Activated T-cell treated with anti-CD3 and anti-CD28 coated beads, Interleukin-2, amount 50 U/mL, for 4 hours (primary cell): Measurements from ENCODE around the gene KRT83. TPM values are rescaled to one million over a fixed set of nuclear protein-coding genes. Genes with fewer than 3 reads are reported as not detected.
"Not testable (repeated sequence)": the region's sequence is repeated elsewhere in the genome, so short reads cannot be mapped to it uniquely, and the experiment has no call there.

ENCODE experiments used
- ATAC-seq, 2 donors: fragments of 200-7000 bp; cut with Tn5 transposase; one replicate each; pipeline ENCODE4 v1.10.0; 2021
- DNase-seq: peaks from one replicate; pipeline ENCODE4 v3.0.0-alpha.2; 2020
- H3K27me3 Mint-ChIP-seq: one replicate; pipeline ENCODE4 v1.8.0; 2021; ENCODE audit warnings: low read depth, mixed read lengths
- H3K36me3 Mint-ChIP-seq: one replicate; pipeline ENCODE4 v1.8.0; 2022; ENCODE audit warnings: mixed read lengths; ENCODE audit not compliant: insufficient read depth
- H3K4me1 Mint-ChIP-seq: one replicate; pipeline ENCODE4 v1.8.0; 2021; ENCODE audit warnings: low read depth, mixed read lengths
- H3K4me3 Mint-ChIP-seq: one replicate; pipeline ENCODE4 v1.8.0; 2021; ENCODE audit warnings: mild to moderate bottlenecking, moderate library complexity, mixed read lengths
- H3K9me3 Mint-ChIP-seq: one replicate; pipeline ENCODE4 v1.8.0; 2021; ENCODE audit warnings: mixed read lengths
- total RNA-seq, 3 donors: library from RNA; stranded (reverse); gene quantifications; one replicate each; pipeline ENCODE4 v1.2.1, GENCODE V29; 2021

KRT83 gene
- total RNA-seq, 3 donors from 2014 or later: not detected

- H3K9me3 Mint-ChIP-seq: no peaks in the 10 kb centered on the region
- no peak overlapping the region for H3K4me3 Mint-ChIP-seq
- ATAC-seq (no peak), DNase-seq (no peak)
- peaks cover 5% of the 10 kb centered on the region for H3K27me3 Mint-ChIP-seq
- peaks cover 8% of the 10 kb centered on the region for H3K4me1 Mint-ChIP-seq
- H3K36me3 Mint-ChIP-seq: no peaks in the 10 kb centered on the region
Measured at GRCh38 chr12:52346593-52346992, 25.4 kb upstream of the KRT83 start.

- not testable (repeated sequence) for DNase-seq, H3K9me3 Mint-ChIP-seq, ATAC-seq, H3K4me3 Mint-ChIP-seq, H3K27me3 Mint-ChIP-seq, H3K4me1 Mint-ChIP-seq, H3K36me3 Mint-ChIP-seq
Measured at GRCh38 chr12:52345041-52345440, 23.8 kb upstream of the KRT83 start.

GRCh38 chr12:52344111-52344510 is 22.9 kb upstream of the KRT83 start:
- Mint-ChIP-seq H3K27me3 (peaks cover 7% of the 10 kb centered on the region), H3K4me1 (peaks cover under 1% of the 10 kb centered on the region), H3K4me3 (no peak overlapping the region), H3K36me3 (no peaks in the 10 kb centered on the region), H3K9me3 (no peaks in the 10 kb centered on the region)
- DNase-seq: no peak
- no peak for ATAC-seq

- DNase-seq: no peak
- no peaks in the 10 kb centered on the region for H3K36me3 Mint-ChIP-seq
- no peaks in the 10 kb centered on the region for H3K4me1 Mint-ChIP-seq
- H3K27me3 Mint-ChIP-seq: peaks cover 7% of the 10 kb centered on the region
- ATAC-seq: no peak
- no peaks in the 10 kb centered on the region for H3K9me3 Mint-ChIP-seq
- no peak overlapping the region for H3K4me3 Mint-ChIP-seq
Measured at GRCh38 chr12:52343550-52343949, 22.4 kb upstream of the KRT83 start.

GRCh38 chr12:52342781-52343490 is 21.7 kb upstream of the KRT83 start:
- Mint-ChIP-seq H3K4me1 (no peaks in the 10 kb centered on the region), H3K9me3 (no peaks in the 10 kb centered on the region), H3K27me3 (peaks cover 7% of the 10 kb centered on the region), H3K4me3 (no peak overlapping the region), H3K36me3 (no peaks in the 10 kb centered on the region)
- ATAC-seq (no peak), DNase-seq (no peak)

GRCh38 chr12:52341066-52341580 is 19.9 kb upstream of the KRT83 start:
- DNase-seq: no peak
- no peaks in the 10 kb centered on the region for H3K36me3 Mint-ChIP-seq
- H3K9me3 Mint-ChIP-seq: peaks cover 6% of the 10 kb centered on the region
- H3K27me3 Mint-ChIP-seq: peaks cover 5% of the 10 kb centered on the region
- H3K4me3 Mint-ChIP-seq: no peak overlapping the region
- H3K4me1 Mint-ChIP-seq: no peaks in the 10 kb centered on the region
- no peak for ATAC-seq

- ATAC-seq: no peak
- peaks cover 6% of the 10 kb centered on the region for H3K9me3 Mint-ChIP-seq
Measured at GRCh38 chr12:52338241-52338960, 17.2 kb upstream of the KRT83 start.

GRCh38 chr12:52337054-52337453 is 15.9 kb upstream of the KRT83 start:
- H3K4me3 Mint-ChIP-seq: no peak overlapping the region
- DNase-seq: no peak
- H3K27me3 Mint-ChIP-seq: peaks cover 5% of the 10 kb centered on the region
- no peak for ATAC-seq
- no peaks in the 10 kb centered on the region for H3K4me1 Mint-ChIP-seq
- H3K9me3 Mint-ChIP-seq: peaks cover 6% of the 10 kb centered on the region
- no peaks in the 10 kb centered on the region for H3K36me3 Mint-ChIP-seq

More at GRCh38 chr12:52338241-52338960, 17.2 kb upstream of the KRT83 start:
- no peaks in the 10 kb centered on the region for H3K36me3 Mint-ChIP-seq
- H3K27me3 Mint-ChIP-seq: peaks cover 5% of the 10 kb centered on the region
- no peak overlapping the region for H3K4me3 Mint-ChIP-seq
- DNase-seq: no peak
- H3K4me1 Mint-ChIP-seq: no peaks in the 10 kb centered on the region

GRCh38 chr12:52336641-52337040 is 15.4 kb upstream of the KRT83 start:
- Mint-ChIP-seq H3K36me3 (no peaks in the 10 kb centered on the region), H3K27me3 (peaks cover 5% of the 10 kb centered on the region), H3K4me3 (no peak overlapping the region), H3K9me3 (peaks cover 6% of the 10 kb centered on the region), H3K4me1 (no peaks in the 10 kb centered on the region)
- ATAC-seq (no peak), DNase-seq (no peak)

- no peak overlapping the region for H3K4me3 Mint-ChIP-seq
- peaks cover 5% of the 10 kb centered on the region for H3K27me3 Mint-ChIP-seq
- H3K4me1 Mint-ChIP-seq: no peaks in the 10 kb centered on the region
- no peaks in the 10 kb centered on the region for H3K36me3 Mint-ChIP-seq
- peaks cover 6% of the 10 kb centered on the region for H3K9me3 Mint-ChIP-seq
- DNase-seq (no peak), ATAC-seq (no peak)
Measured at GRCh38 chr12:52335598-52336262, 14.5 kb upstream of the KRT83 start.

- H3K9me3 Mint-ChIP-seq: peaks cover 6% of the 10 kb centered on the region
- no peaks in the 10 kb centered on the region for H3K36me3 Mint-ChIP-seq
- ATAC-seq: no peak
- no peak for DNase-seq
- H3K4me3 Mint-ChIP-seq: no peak overlapping the region
- no peaks in the 10 kb centered on the region for H3K4me1 Mint-ChIP-seq
- peaks cover 3% of the 10 kb centered on the region for H3K27me3 Mint-ChIP-seq
Measured at GRCh38 chr12:52334185-52334584, 13.0 kb upstream of the KRT83 start.

GRCh38 chr12:52333321-52333720 is 12.1 kb upstream of the KRT83 start:
- peaks cover 6% of the 10 kb centered on the region for H3K9me3 Mint-ChIP-seq
- DNase-seq (no peak), ATAC-seq (no peak)
- no peaks in the 10 kb centered on the region for H3K4me1 Mint-ChIP-seq
- H3K27me3 Mint-ChIP-seq: peaks cover 3% of the 10 kb centered on the region
- no peaks in the 10 kb centered on the region for H3K36me3 Mint-ChIP-seq
- no peak overlapping the region for H3K4me3 Mint-ChIP-seq

GRCh38 chr12:52332381-52332780 is 11.2 kb upstream of the KRT83 start:
- Mint-ChIP-seq H3K9me3 (peaks cover 6% of the 10 kb centered on the region), H3K4me1 (peaks cover 6% of the 10 kb centered on the region), H3K27me3 (peaks cover 3% of the 10 kb centered on the region)

GRCh38 chr12:52331833-52332232 is 10.6 kb upstream of the KRT83 start:
- no peak overlapping the region for H3K4me3 Mint-ChIP-seq
- DNase-seq (no peak), ATAC-seq (no peak)
- H3K36me3 Mint-ChIP-seq: no peaks in the 10 kb centered on the region
- peaks cover 3% of the 10 kb centered on the region for H3K27me3 Mint-ChIP-seq
- H3K9me3 Mint-ChIP-seq: peaks cover 5% of the 10 kb centered on the region
- H3K4me1 Mint-ChIP-seq: peaks cover 10% of the 10 kb centered on the region

More at GRCh38 chr12:52332381-52332780, 11.2 kb upstream of the KRT83 start:
- Mint-ChIP-seq H3K4me3 (no peak overlapping the region), H3K36me3 (no peaks in the 10 kb centered on the region)
- DNase-seq (no peak), ATAC-seq (no peak)
